ENCODE results near the gene PROX1. TPM values are rescaled to one million over a fixed set of nuclear protein-coding genes. Genes with fewer than 3 reads are reported as not detected.

PROX1 gene
- total RNA-seq, 1 donor from 2014 or later: 0.32 TPM

GRCh38 chr1:214039394-214040018 lies 51.7 kb downstream of the PROX1 start:
- Histone ChIP-seq H3K27ac (no peak overlapping the region), H3K4me1 (no peaks in the 10 kb centered on the region), H3K27me3 (no peaks in the 10 kb centered on the region), H3K4me3 (no peak overlapping the region), H3K9me3 (no peaks in the 10 kb centered on the region), H3K36me3 (no peaks in the 10 kb centered on the region)
- no peak for TF ChIP-seq CTCF (IDR thresholded peaks at IDR 0.05)
- intact Hi-C loops (cut with DNase I): no loop called here
- no peak for DNase-seq (ENCODE audit: low spot score in 2 of 2)

GRCh38 chr1:214043167-214043566 lies 55.4 kb downstream of the PROX1 start:
- DNase-seq (ENCODE audit: low spot score in 2 of 2): no peak
- Histone ChIP-seq H3K27ac (no peak overlapping the region), H3K4me1 (no peaks in the 10 kb centered on the region), H3K4me3 (no peak overlapping the region), H3K36me3 (no peaks in the 10 kb centered on the region), H3K9me3 (peaks cover 0 to 5% of the 10 kb centered on the region in 2 donors), H3K27me3 (no peaks in the 10 kb centered on the region)
- TF ChIP-seq CTCF (IDR thresholded peaks at IDR 0.05): no peak
- intact Hi-C loops (cut with DNase I): no loop called here

GRCh38 chr1:214044438-214045214 lies 56.9 kb downstream of the PROX1 start:
- no peak for TF ChIP-seq CTCF (IDR thresholded peaks at IDR 0.05)
- Histone ChIP-seq H3K9me3 (peaks cover 0 to 11% of the 10 kb centered on the region in 2 donors), H3K36me3 (no peaks in the 10 kb centered on the region), H3K27ac (no peak overlapping the region), H3K27me3 (no peaks in the 10 kb centered on the region), H3K4me1 (no peaks in the 10 kb centered on the region), H3K4me3 (no peak overlapping the region)
- intact Hi-C loops (cut with DNase I): no loop called here
- no peak for DNase-seq (ENCODE audit: low spot score in 2 of 2)

GRCh38 chr1:214050513-214051401 lies 63.0 kb downstream of the PROX1 start:
- no peaks in the 10 kb centered on the region for H3K36me3 ChIP-seq
- no peak for DNase-seq (ENCODE audit: low spot score in 2 of 2)
- no peak overlapping the region for H3K27ac ChIP-seq
- no peaks in the 10 kb centered on the region for H3K4me1 ChIP-seq
- intact Hi-C loops (cut with DNase I): no loop called here
- H3K4me3 ChIP-seq: no peak overlapping the region
- H3K9me3 ChIP-seq: peaks cover 0 to 11% of the 10 kb centered on the region in 2 donors
- H3K27me3 ChIP-seq: no peaks in the 10 kb centered on the region
- no peak for TF ChIP-seq CTCF (IDR thresholded peaks at IDR 0.05)

- Histone ChIP-seq H3K4me3 (no peak overlapping the region), H3K4me1 (no peaks in the 10 kb centered on the region), H3K36me3 (no peaks in the 10 kb centered on the region), H3K27ac (no peak overlapping the region), H3K9me3 (peaks cover 0 to 11% of the 10 kb centered on the region in 2 donors), H3K27me3 (no peaks in the 10 kb centered on the region)
- no peak for DNase-seq (ENCODE audit: low spot score in 2 of 2)
- intact Hi-C loops (cut with DNase I): no loop called here
- TF ChIP-seq CTCF (IDR thresholded peaks at IDR 0.05): no peak
Observed at GRCh38 chr1:214051786-214052185, 64.0 kb downstream of the PROX1 start.

All from ascending aorta (tissue), 2 donors.